NB4 (cell line): ENCODE measurements around the gene ZMPSTE24.

Source experiments
- DNase-seq: peaks from one replicate; pipeline ENCODE4 v3.0.0; 2010; ENCODE audit warnings: low read depth
- H3K4me3 ChIP-seq: one replicate; pipeline ENCODE4 v1.5.1; 2011; ENCODE audit warnings: mild to moderate bottlenecking, low read depth, low read length, moderate library complexity
- MYC ChIP-seq: IDR thresholded peaks from 2 replicates; pipeline ENCODE4 v1.6.1; 2011; ENCODE audit warnings: low read depth, low read length
- POLR2A ChIP-seq: IDR thresholded peaks from 2 replicates; pipeline ENCODE4 v1.6.1; 2011; ENCODE audit warnings: mild to moderate bottlenecking; ENCODE audit not compliant: insufficient read length; ENCODE audit errors: extremely low read depth
- TF ChIP-seq, protein P1 (sequence below): IDR thresholded peaks from one replicate; pipeline ENCODE4 v1.5.1; 2012; ENCODE audit warnings: low read depth, low read length
- TF ChIP-seq, protein P2 (sequence below): IDR thresholded peaks from 2 replicates; pipeline ENCODE4 v1.6.1; 2011; ENCODE audit warnings: low read depth, low read length

Gene ZMPSTE24

DNA sequence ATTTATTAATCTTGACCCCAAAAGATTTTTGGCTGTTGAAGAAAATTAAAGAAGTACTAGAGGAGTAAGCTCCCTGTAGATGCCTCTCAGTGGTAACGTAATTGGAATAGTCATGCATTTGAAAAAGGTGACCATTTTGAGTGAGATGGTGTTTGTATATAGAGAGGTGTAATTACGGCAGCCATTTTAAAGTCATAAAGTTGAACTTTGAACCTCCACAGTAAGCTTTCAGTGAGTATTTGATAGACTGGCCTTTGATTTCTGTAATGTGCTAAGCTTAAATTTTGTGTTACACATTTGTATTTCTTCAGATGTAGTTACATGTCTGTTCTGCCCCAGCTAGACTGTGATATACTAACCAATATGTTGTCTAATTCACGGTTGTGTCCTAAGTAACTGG is 31.8 kb upstream of the ZMPSTE24 start:
- TF ChIP-seq, protein P1, sequence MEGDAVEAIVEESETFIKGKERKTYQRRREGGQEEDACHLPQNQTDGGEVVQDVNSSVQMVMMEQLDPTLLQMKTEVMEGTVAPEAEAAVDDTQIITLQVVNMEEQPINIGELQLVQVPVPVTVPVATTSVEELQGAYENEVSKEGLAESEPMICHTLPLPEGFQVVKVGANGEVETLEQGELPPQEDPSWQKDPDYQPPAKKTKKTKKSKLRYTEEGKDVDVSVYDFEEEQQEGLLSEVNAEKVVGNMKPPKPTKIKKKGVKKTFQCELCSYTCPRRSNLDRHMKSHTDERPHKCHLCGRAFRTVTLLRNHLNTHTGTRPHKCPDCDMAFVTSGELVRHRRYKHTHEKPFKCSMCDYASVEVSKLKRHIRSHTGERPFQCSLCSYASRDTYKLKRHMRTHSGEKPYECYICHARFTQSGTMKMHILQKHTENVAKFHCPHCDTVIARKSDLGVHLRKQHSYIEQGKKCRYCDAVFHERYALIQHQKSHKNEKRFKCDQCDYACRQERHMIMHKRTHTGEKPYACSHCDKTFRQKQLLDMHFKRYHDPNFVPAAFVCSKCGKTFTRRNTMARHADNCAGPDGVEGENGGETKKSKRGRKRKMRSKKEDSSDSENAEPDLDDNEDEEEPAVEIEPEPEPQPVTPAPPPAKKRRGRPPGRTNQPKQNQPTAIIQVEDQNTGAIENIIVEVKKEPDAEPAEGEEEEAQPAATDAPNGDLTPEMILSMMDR, result no peak
- TF ChIP-seq POLR2A (no peak), MYC (no peak)
- TF ChIP-seq, protein P2, sequence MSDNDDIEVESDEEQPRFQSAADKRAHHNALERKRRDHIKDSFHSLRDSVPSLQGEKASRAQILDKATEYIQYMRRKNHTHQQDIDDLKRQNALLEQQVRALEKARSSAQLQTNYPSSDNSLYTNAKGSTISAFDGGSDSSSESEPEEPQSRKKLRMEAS, result no peak
- no peak overlapping the region for H3K4me3 ChIP-seq
- no peak for DNase-seq

DNA sequence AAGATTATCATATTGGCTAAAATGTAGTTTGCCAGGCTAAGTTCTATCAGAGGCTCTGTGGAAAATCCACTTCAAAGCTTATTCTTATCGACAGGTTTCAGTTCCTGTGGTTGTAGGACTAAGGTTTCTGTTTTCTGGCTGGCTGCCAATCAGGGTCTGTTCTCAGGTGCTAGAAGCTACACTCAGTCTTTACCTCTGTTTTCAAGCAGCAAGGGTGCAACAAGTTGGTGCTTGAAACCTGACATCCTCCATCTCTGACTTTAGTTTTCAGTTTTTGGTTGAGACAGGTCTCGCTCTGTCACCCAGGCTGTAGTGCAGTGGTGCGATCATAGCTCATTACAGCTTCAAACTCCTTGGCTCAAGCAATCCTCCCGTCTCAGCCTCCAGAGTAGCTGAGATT is 25.6 kb upstream of the ZMPSTE24 start:
- no peak for DNase-seq
- TF ChIP-seq POLR2A, result no peak
- no peak for TF ChIP-seq MYC
- TF ChIP-seq, protein P1, result no peak
- TF ChIP-seq, protein P2, result no peak
- H3K4me3 ChIP-seq, result no peak overlapping the region

DNA sequence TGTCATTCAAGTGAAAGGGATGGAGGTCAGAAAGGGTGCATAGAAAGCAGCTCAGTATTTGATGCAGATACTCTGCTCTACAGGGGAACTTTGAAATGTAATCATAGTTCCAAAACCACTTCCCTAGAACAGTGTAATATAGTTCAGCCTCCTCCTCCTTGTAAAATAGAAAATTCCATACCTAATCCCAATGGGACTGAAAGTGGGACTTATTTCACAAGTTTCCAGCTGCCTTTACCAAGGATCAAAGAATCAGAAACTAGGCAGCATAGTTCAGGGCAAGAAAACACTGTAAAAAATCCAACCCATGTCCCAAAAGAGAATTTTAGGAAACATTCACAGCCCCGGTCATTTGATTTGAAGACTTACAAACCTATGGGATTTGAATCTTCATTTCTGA is 18.4 kb upstream of the ZMPSTE24 start:
- no peak for DNase-seq
- H3K4me3 ChIP-seq, result no peak overlapping the region
- TF ChIP-seq POLR2A (no peak), MYC (no peak)
- TF ChIP-seq, protein P1, result no peak
- TF ChIP-seq, protein P2, result no peak

DNA sequence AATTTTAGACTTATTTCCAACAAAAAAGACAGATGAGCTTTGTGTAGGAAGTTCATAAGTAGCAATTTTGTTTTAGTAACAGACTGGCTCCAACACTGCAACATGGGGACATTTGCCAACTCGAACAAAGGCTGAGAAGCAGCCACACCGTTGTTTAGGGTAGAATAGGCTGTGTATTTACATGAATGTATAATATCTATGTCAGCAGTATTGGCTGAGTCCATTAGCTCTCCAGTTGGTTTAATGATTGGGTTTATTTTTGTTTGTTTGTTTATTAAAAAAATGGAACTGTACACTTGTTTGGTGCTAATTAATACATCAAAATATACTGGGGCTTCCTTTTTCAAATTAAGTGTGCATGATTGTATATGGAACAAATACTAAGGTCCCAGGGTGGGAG is 17.6 kb upstream of the ZMPSTE24 start:
- TF ChIP-seq, protein P2, result no peak
- TF ChIP-seq, protein P1, result no peak
- no peak for TF ChIP-seq POLR2A
- no peak for TF ChIP-seq MYC
- DNase-seq, result no peak
- no peak overlapping the region for H3K4me3 ChIP-seq

DNA sequence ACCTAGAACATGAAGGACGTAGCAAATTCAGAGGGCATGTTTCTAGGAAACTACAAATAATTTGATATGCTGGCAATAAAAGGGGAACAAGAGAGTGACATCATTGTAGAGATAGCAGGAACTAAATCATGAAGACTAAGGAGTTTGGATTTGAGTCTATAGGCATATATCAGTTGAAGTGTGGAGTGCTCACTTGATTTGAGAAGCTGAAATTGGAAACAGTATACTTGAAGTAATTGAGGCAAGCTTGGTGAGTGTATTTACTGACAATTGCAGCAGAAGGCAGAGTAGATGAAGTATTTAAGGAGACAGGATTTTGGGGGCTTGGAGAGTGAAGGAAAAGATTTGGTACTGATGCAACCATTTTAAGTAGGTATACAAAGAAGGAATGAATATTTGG is 16.7 kb upstream of the ZMPSTE24 start:
- no peak for DNase-seq
- H3K4me3 ChIP-seq, result no peak overlapping the region
- TF ChIP-seq, protein P2, result no peak
- no peak for TF ChIP-seq MYC
- TF ChIP-seq, protein P1, result no peak
- no peak for TF ChIP-seq POLR2A

DNA sequence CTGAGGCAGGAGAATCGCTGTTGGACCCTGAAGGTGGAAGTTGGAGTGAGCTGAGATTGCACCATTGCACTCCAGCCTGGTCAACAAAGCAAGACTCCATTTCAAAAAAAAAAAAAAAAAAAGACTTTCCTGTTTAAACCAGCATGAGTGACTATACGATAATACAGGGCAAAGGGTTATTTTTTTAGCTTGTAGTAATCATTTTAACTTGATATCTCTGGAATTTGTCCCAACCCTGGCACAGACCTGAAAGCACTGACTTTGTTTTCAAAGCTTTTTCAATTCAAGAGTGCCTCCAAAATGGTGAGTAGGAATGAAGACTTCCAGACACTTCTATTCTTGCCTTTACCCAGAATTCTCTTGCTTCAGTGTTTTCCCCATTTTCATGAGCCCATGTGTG is 14.7 kb upstream of the ZMPSTE24 start:
- TF ChIP-seq POLR2A, result no peak
- no peak for TF ChIP-seq MYC
- TF ChIP-seq, protein P1, result no peak
- TF ChIP-seq, protein P2, result no peak
- no peak for DNase-seq
- H3K4me3 ChIP-seq, result no peak overlapping the region
